CD4-positive, alpha-beta memory T cell (primary cell): ENCODE data around the gene DGKK. TPM values are rescaled to one million over a fixed set of nuclear protein-coding genes. Genes with fewer than 3 reads are reported as not detected.
"Not testable (repeated sequence)": the region's sequence is repeated elsewhere in the genome, so short reads cannot be mapped to it uniquely, and the experiment has no call there.

Experiments used
- CTCF ChIA-PET: fragments of 350-600 bp; sonication (Branson Sonifier 250); formaldehyde crosslinking; loops from one replicate; lab custom pipeline; 2021; ENCODE audit warnings: inconsistent platforms; ENCODE audit not compliant: partially characterized antibody; lab: Charles Lee
- POLR2A ChIA-PET: fragments of 350-600 bp; sonication (Branson Sonifier 250); formaldehyde crosslinking; loops from one replicate; lab custom pipeline; 2021; ENCODE audit not compliant: partially characterized antibody; lab: Charles Lee
- DNase-seq, 5 donors: peaks; one replicate each; pipeline versions ENCODE4 v3.0.0 to v3.0.0-alpha.2; 2020 to 2022; ENCODE audit warnings: mixed read lengths in 1 of 5
- H3K27ac ChIP-seq: one replicate; pipeline ENCODE4 v1.7.0; 2013; ENCODE audit warnings: low read depth, low read length
- H3K27me3 ChIP-seq: 2 replicates; pipeline ENCODE4 v1.7.0; 2013; ENCODE audit warnings: mild to moderate bottlenecking, low read length, moderate library complexity; ENCODE audit not compliant: insufficient read depth
- H3K36me3 ChIP-seq: 2 replicates; pipeline ENCODE4 v1.7.0; 2013; ENCODE audit warnings: mild to moderate bottlenecking, low read length, moderate library complexity; ENCODE audit not compliant: insufficient read depth
- H3K4me1 ChIP-seq: 2 replicates; pipeline ENCODE4 v1.7.0; 2013; ENCODE audit warnings: mild to moderate bottlenecking, low read length, moderate library complexity; ENCODE audit not compliant: insufficient read depth
- H3K4me3 ChIP-seq, 2 donors: one replicate each; pipeline ENCODE4 v1.7.0; 2013; ENCODE audit warnings: low read length in 2 of 2, mild to moderate bottlenecking in 1 of 2
- H3K9me3 ChIP-seq, 2 donors: one replicate each; pipeline ENCODE4 v1.7.0; 2013; ENCODE audit warnings: low read length in 2 of 2, control low read depth in 1 of 2; ENCODE audit not compliant: control insufficient read depth in 1 of 2
- H3K27ac Mint-ChIP-seq, 7 donors: one replicate each; pipeline ENCODE4 v1.8.0; 2020 to 2021; ENCODE audit warnings: mixed read lengths in 7 of 7, mild to moderate bottlenecking in 6 of 7, inconsistent platforms in 3 of 7, moderate library complexity in 3 of 7
- H3K27me3 Mint-ChIP-seq, 2 donors: one replicate each; pipeline ENCODE4 v1.8.0; 2020 to 2021; ENCODE audit warnings: mixed read lengths in 2 of 2
- H3K36me3 Mint-ChIP-seq, 2 donors: one replicate each; pipeline ENCODE4 v1.8.0; 2020 to 2021; ENCODE audit warnings: mixed read lengths in 2 of 2, inconsistent platforms in 1 of 2, mild to moderate bottlenecking in 1 of 2
- H3K4me1 Mint-ChIP-seq, 4 donors: one replicate each; pipeline ENCODE4 v1.8.0; 2020 to 2021; ENCODE audit warnings: mixed read lengths in 4 of 4, mild to moderate bottlenecking in 1 of 4
- H3K4me3 Mint-ChIP-seq, 8 donors: one replicate each; pipeline ENCODE4 v1.8.0; 2020 to 2021; ENCODE audit warnings: mixed read lengths in 8 of 8, mild to moderate bottlenecking in 7 of 8, moderate library complexity in 6 of 8, inconsistent platforms in 3 of 8
- H3K9me3 Mint-ChIP-seq, 8 donors: one replicate each; pipeline ENCODE4 v1.8.0; 2020 to 2021; ENCODE audit warnings: mixed read lengths in 8 of 8, mild to moderate bottlenecking in 5 of 8, inconsistent platforms in 3 of 8, moderate library complexity in 1 of 8
- intact Hi-C: fragments of 100-400 bp; cut with micrococcal nuclease; formaldehyde crosslinking; loops from one replicate; pipeline ENCODE4 v1.15.1; 2023
- polyA plus RNA-seq, 2 donors: library from polyadenylated mRNA; unstranded; fragments of 300-500 nt; fragmentation: Illumina TruSeq; gene quantifications; one replicate each; pipeline ENCODE4 v1.2.3, GENCODE V29; 2021
- total RNA-seq, 2 experiments: library from RNA; stranded (reverse); gene quantifications; one replicate each; pipeline ENCODE4 v1.2.3, GENCODE V29; 2021

The DGKK gene
- total and polyA plus RNA-seq, 4 experiments from 2014 or later, result not detected

DNA sequence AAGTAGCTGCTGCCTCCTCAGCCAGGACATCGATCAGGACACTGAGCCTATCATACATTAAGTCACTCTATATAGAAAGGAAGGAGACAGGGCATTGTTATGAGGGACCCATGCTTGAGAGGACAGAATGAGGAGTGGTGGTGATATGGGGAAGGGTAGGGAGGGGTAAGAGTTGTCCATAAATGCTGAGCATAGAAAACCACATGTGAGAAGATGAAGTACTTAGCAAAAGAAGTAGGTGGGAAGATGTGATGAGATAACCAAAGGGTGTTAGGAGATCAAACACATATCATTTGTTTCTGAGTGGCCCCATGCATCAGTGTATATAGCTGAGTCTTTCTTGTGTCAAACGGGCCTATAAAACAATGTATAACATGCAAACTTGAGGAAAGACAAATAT, 84.1 kb downstream of the DGKK start:
- POLR2A ChIA-PET, result no interaction called here
- H3K27ac ChIP-seq, result no peak overlapping the region
- Mint-ChIP-seq H3K9me3 (peaks cover 0 to 1% (median 0%) of the 10 kb centered on the region in 8 donors), H3K4me1 (no peaks in the 10 kb centered on the region), H3K4me3 (no peak overlapping the region), H3K36me3 (no peaks in the 10 kb centered on the region), H3K27ac (no peak overlapping the region), H3K27me3 (peaks cover 2 to 3% of the 10 kb centered on the region in 2 donors)
- intact Hi-C loops, result no loop called here
- no peaks in the 10 kb centered on the region for H3K9me3 ChIP-seq
- no peaks in the 10 kb centered on the region for H3K4me1 ChIP-seq
- H3K4me3 ChIP-seq, result no peak overlapping the region
- CTCF ChIA-PET, result no interaction called here
- H3K36me3 ChIP-seq, result no peaks in the 10 kb centered on the region
- H3K27me3 ChIP-seq, result no peaks in the 10 kb centered on the region
- no peak for DNase-seq

DNA sequence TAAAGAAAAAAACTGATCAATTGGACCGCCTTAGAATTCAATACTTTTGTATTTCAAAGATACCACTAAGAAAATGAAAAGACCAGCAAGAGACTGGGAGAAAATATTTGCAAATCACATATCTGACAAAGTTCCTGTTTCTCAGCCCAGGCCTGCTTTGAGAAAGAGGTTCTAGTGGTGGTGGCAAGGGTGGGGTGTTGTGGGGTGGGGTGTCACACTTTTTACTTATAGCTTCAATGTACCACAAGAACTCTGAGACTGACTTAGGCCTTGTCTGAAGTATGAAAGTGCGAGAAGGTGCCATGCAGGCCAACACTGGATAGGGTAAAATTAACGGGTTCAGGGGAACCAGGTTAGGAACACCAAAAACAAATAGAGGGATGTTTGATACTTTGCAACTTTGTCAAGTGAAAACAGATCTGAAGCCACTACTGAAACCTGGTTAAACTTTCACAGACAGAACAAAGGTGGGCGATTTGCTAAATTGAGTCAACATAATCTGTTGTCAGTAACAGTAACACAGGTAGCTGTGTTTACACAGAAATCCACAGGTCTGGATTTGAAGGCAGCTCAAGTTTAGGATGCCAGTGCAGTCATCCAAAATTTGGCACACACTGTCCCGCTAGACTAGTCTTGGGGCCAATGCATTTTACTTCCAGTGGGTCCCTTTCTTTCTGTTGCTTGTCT, 88.8 kb downstream of the DGKK start:
- H3K4me3 Mint-ChIP-seq, result no peak overlapping the region
- H3K36me3 Mint-ChIP-seq, result no peaks in the 10 kb centered on the region
- no peaks in the 10 kb centered on the region for H3K9me3 ChIP-seq
- no peaks in the 10 kb centered on the region for H3K4me1 ChIP-seq
- no peaks in the 10 kb centered on the region for H3K9me3 Mint-ChIP-seq
- CTCF ChIA-PET, result no interaction called here
- intact Hi-C loops, result no loop called here
- no peak overlapping the region for H3K4me3 ChIP-seq
- peaks cover 0 to 2% of the 10 kb centered on the region in 2 donors for H3K27me3 Mint-ChIP-seq
- H3K4me1 Mint-ChIP-seq, result no peaks in the 10 kb centered on the region
- no peaks in the 10 kb centered on the region for H3K27me3 ChIP-seq
- H3K27ac Mint-ChIP-seq, result no peak overlapping the region
- H3K36me3 ChIP-seq, result no peaks in the 10 kb centered on the region
- POLR2A ChIA-PET, result no interaction called here
- no peak overlapping the region for H3K27ac ChIP-seq
- DNase-seq, result no peak

DNA sequence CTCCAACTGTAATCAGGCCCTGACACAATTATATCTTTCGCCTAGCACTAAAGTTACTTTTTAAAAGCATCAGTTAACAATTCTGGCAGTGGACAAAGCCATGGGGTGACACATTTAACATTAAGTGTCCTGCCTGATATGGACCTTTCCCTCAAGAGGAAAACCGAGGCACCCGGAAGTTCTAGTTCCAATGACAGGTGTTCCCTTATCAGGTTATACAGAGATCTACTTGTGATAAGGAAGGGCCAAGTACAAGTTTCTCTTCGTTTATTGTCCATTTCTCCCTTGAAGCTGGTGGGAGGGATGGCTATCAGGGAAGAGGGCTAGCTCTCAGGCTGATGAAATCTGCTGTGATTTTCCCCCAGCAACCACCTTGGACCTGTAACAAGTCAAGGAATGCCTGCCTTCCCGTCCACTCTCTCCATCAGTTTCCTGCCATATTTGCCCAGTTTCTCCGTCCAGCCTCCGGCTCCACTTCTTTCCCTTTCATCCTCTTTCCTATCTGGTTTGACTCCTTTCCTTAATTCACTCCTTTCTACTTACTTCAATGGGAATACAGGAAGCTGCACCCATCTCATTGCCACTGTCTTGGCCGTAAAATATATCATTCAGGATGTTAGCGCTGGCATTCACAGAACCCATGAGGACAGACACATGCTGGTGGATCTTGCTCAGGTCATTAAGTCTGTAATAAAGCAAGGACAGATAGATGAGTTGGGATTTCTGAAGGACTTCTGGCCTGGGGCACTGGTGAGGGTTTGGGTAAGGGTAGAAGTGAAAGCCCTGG, 95.0 kb downstream of the DGKK start:
- Mint-ChIP-seq H3K9me3 (no peaks in the 10 kb centered on the region), H3K4me3 (no peak overlapping the region), H3K27ac (no peak overlapping the region), H3K4me1 (no peaks in the 10 kb centered on the region), H3K27me3 (no peaks in the 10 kb centered on the region), H3K36me3 (no peaks in the 10 kb centered on the region)
- intact Hi-C loops, result no loop called here
- H3K4me1 ChIP-seq, result no peaks in the 10 kb centered on the region
- H3K4me3 ChIP-seq, result no peak overlapping the region
- CTCF ChIA-PET, result no interaction called here
- H3K27ac ChIP-seq, result no peak overlapping the region
- DNase-seq, result no peak
- no peaks in the 10 kb centered on the region for H3K27me3 ChIP-seq
- POLR2A ChIA-PET, result no interaction called here
- H3K36me3 ChIP-seq, result no peaks in the 10 kb centered on the region
- H3K9me3 ChIP-seq, result no peaks in the 10 kb centered on the region

DNA sequence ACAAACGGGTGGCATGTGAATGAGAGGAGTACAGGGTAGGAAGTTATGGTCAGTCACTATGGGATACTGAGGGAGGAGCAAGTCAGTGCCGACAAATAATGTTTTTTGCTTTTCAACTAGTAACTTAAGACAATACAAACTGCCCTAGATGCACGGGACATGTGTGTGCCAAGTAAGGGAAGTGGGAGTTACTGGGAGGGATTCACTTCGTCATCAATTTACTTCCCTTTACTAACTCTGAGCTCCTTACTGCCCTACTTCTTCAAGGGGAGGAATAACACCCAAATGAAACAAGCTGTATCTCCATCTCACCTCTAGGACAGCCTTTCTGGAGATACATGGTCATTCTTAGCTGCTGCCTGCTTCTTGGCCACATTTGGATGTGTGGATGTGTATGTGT, 97.7 kb downstream of the DGKK start:
- Histone ChIP-seq H3K4me1 (no peaks in the 10 kb centered on the region), H3K9me3 (no peaks in the 10 kb centered on the region), H3K36me3 (no peaks in the 10 kb centered on the region), H3K4me3 (no peak overlapping the region), H3K27ac (no peak overlapping the region), H3K27me3 (no peaks in the 10 kb centered on the region)
- ChIA-PET CTCF (no interaction called here), POLR2A (no interaction called here)
- no peak for DNase-seq
- no peaks in the 10 kb centered on the region for H3K36me3 Mint-ChIP-seq
- no peak overlapping the region for H3K27ac Mint-ChIP-seq
- H3K4me3 Mint-ChIP-seq, result no peak overlapping the region
- H3K9me3 Mint-ChIP-seq, result no peaks in the 10 kb centered on the region
- H3K27me3 Mint-ChIP-seq, result no peaks in the 10 kb centered on the region
- no peaks in the 10 kb centered on the region for H3K4me1 Mint-ChIP-seq
- intact Hi-C loops, result no loop called here

DNA sequence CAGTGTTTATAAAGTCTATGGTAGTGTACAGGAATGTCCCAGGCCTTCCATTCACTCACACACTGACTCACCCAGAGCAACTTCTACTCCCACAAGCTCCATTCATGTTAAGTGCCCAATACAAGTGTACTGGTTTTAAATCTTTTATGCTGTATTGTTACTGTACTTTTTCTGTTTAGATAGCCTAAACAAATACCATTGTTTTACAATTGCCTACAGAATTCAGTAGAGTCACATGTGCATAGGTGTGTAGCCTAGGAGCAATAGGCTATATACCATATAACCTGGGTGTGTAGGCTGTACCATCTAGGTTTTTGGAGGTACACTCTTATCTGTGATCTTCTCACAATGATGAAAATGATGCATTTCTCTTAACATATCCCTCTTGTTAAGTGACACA, 126.7 kb downstream of the DGKK start:
- H3K9me3 ChIP-seq, result no peaks in the 10 kb centered on the region
- Mint-ChIP-seq H3K4me1 (no peaks in the 10 kb centered on the region), H3K27me3 (no peaks in the 10 kb centered on the region), H3K36me3 (no peaks in the 10 kb centered on the region), H3K9me3 (no peaks in the 10 kb centered on the region), H3K4me3 (no peak overlapping the region), H3K27ac (no peak overlapping the region)
- H3K4me1 ChIP-seq, result no peaks in the 10 kb centered on the region
- no peaks in the 10 kb centered on the region for H3K36me3 ChIP-seq
- no peak overlapping the region for H3K27ac ChIP-seq
- intact Hi-C loops, result no loop called here
- DNase-seq, result no peak
- POLR2A ChIA-PET, result no interaction called here
- no peaks in the 10 kb centered on the region for H3K27me3 ChIP-seq
- CTCF ChIA-PET, result no interaction called here
- H3K4me3 ChIP-seq, result no peak overlapping the region

DNA sequence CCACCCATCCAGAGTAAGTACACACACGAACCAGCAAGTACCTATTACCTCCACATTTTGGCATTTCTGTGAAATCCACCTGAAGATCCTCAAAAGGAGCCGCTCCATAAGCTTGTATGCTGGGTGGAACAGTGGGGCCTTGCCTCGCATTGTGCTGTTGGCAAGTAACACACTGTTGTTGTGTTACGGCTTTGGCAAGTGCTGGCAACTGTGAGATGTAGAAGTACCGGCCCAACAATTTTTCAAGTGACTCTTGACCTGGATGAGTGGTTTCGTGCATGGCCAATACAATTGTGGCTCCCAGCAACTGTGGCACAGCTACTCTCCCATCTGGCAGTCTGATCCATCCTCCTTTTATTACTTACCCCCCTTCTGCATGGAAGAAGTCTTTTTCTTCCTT, 137.3 kb downstream of the DGKK start:
- no peak overlapping the region for H3K27ac Mint-ChIP-seq
- ChIA-PET POLR2A (no interaction called here), CTCF (no interaction called here)
- no peaks in the 10 kb centered on the region for H3K4me1 ChIP-seq
- no peak overlapping the region for H3K27ac ChIP-seq
- H3K9me3 ChIP-seq, result no peaks in the 10 kb centered on the region
- no peaks in the 10 kb centered on the region for H3K4me1 Mint-ChIP-seq
- no peak overlapping the region for H3K4me3 ChIP-seq
- H3K9me3 Mint-ChIP-seq, result peaks cover 0 to 3% (median 0%) of the 10 kb centered on the region in 8 donors
- H3K36me3 ChIP-seq, result no peaks in the 10 kb centered on the region
- intact Hi-C loops, result no loop called here
- H3K27me3 Mint-ChIP-seq, result peaks cover 0 to 2% of the 10 kb centered on the region in 2 donors
- DNase-seq, result no peak
- no peak overlapping the region for H3K4me3 Mint-ChIP-seq
- no peaks in the 10 kb centered on the region for H3K27me3 ChIP-seq
- H3K36me3 Mint-ChIP-seq, result no peaks in the 10 kb centered on the region

DNA sequence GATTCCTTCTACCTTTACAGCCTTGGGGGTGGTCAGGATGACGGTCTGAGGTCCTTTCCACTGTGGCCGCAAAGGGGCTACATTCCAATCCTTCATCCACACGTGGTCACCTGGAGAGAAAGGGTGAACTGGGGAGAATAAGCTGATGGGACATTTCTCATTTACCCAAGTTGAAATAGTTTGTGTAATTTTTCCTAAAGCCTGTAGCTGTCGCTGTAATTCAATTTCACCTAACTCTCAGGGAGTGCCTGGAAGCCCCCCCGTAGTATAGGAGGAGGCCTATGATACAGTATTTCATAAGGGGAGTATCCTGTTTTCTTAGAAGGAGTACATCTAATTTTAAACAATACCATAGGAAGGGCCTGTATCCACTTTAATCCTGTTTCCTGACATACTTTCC, 138.0 kb downstream of the DGKK start:
- H3K27ac ChIP-seq, H3K9me3 ChIP-seq, H3K4me1 Mint-ChIP-seq, H3K36me3 ChIP-seq, H3K4me1 ChIP-seq, H3K4me3 Mint-ChIP-seq, CTCF ChIA-PET, H3K27me3 Mint-ChIP-seq, H3K27ac Mint-ChIP-seq, H3K4me3 ChIP-seq, intact Hi-C loops, POLR2A ChIA-PET, H3K27me3 ChIP-seq, H3K36me3 Mint-ChIP-seq, H3K9me3 Mint-ChIP-seq, DNase-seq: not testable (repeated sequence)
